ENCODE results near the gene DNAH7. TPM values are rescaled to one million over a fixed set of nuclear protein-coding genes. Genes with fewer than 3 reads are reported as not detected.

The DNAH7 gene
- total and polyA plus RNA-seq, 12 donors: 0.10 to 0.74 (median 0.23) TPM; not detected in 2

- H3K4me3 ChIP-seq: no peak overlapping the region
- 78 to 84% methylated on average over 7 of the region's 7 CpGs for WGBS, 2 donors
- ATAC-seq (no peak), DNase-seq (no peak)
- H3K27ac ChIP-seq: no peak overlapping the region
- H3K36me3 ChIP-seq: no peaks in the 10 kb centered on the region
- peaks cover 0 to 13% (median 2%) of the 10 kb centered on the region in 11 donors for H3K9me3 ChIP-seq
- intact Hi-C loops (cut with DNase I): no loop called here
- TF ChIP-seq, protein P1, sequence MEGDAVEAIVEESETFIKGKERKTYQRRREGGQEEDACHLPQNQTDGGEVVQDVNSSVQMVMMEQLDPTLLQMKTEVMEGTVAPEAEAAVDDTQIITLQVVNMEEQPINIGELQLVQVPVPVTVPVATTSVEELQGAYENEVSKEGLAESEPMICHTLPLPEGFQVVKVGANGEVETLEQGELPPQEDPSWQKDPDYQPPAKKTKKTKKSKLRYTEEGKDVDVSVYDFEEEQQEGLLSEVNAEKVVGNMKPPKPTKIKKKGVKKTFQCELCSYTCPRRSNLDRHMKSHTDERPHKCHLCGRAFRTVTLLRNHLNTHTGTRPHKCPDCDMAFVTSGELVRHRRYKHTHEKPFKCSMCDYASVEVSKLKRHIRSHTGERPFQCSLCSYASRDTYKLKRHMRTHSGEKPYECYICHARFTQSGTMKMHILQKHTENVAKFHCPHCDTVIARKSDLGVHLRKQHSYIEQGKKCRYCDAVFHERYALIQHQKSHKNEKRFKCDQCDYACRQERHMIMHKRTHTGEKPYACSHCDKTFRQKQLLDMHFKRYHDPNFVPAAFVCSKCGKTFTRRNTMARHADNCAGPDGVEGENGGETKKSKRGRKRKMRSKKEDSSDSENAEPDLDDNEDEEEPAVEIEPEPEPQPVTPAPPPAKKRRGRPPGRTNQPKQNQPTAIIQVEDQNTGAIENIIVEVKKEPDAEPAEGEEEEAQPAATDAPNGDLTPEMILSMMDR (IDR thresholded peaks at IDR 0.05): no peak
- H3K4me1 ChIP-seq: no peaks in the 10 kb centered on the region
- H3K27me3 ChIP-seq: no peaks in the 10 kb centered on the region
Measured at GRCh38 chr2:195756218-195756942, 312.3 kb downstream of the DNAH7 start.

DNA sequence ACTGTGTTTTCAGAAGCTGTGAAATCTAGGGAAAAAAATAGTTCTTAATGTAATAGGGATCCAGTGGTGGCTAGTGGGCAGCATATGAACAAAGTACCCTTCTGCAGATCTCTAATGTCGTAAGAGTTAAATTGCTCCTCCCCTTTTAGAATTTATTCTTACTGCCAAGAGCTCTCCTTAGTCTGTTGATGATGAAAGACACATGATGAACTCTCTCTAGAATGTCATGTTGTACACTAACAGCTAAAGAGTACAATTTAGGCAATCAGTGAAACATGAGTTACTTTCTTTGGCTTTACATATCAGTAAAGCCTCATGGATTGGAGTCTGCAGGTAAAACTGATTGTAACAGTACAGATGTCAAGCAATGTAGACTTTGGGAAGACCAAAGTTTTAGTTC lies 327.4 kb downstream of the DNAH7 start:
- Histone ChIP-seq H3K4me3 (no peak overlapping the region), H3K36me3 (peaks cover 0 to 25% (median 0%) of the 10 kb centered on the region in 9 donors), H3K27ac (no peak overlapping the region), H3K27me3 (no peaks in the 10 kb centered on the region), H3K4me1 (no peaks in the 10 kb centered on the region), H3K9me3 (peaks cover 0 to 13% (median 0%) of the 10 kb centered on the region in 11 donors)
- DNase-seq (no peak), ATAC-seq (no peak)
- 100% methylated on average over 1 of the region's 1 CpG for WGBS, 2 donors
- TF ChIP-seq, protein P1 (IDR thresholded peaks at IDR 0.05): no peak
- intact Hi-C loops (cut with DNase I): no loop called here

- Histone ChIP-seq H3K4me3 (no peak overlapping the region), H3K27ac (no peak overlapping the region), H3K36me3 (peaks cover 0 to 50% (median 0%) of the 10 kb centered on the region in 9 donors), H3K27me3 (no peaks in the 10 kb centered on the region), H3K9me3 (no peaks in the 10 kb centered on the region), H3K4me1 (no peaks in the 10 kb centered on the region)
- no peak for ATAC-seq
- no peak for DNase-seq
- 88 to 91% methylated on average over 5 of the region's 5 CpGs for WGBS, 2 donors
- TF ChIP-seq, protein P1 (IDR thresholded peaks at IDR 0.05): no peak
- intact Hi-C loops (cut with DNase I): no loop called here
Measured at GRCh38 chr2:195737511-195738325, 330.9 kb downstream of the DNAH7 start.

GRCh38 chr2:195735347-195735746 lies 333.3 kb downstream of the DNAH7 start:
- H3K4me3 ChIP-seq: no peak overlapping the region
- peaks cover 0 to 73% (median 15%) of the 10 kb centered on the region in 9 donors for H3K36me3 ChIP-seq
- ATAC-seq: no peak
- H3K9me3 ChIP-seq: no peaks in the 10 kb centered on the region
- DNase-seq: no peak
- no peaks in the 10 kb centered on the region for H3K4me1 ChIP-seq
- no peaks in the 10 kb centered on the region for H3K27me3 ChIP-seq
- TF ChIP-seq, protein P1 (IDR thresholded peaks at IDR 0.05): no peak
- WGBS, 2 donors: 96 to 98% methylated on average over 1 of the region's 1 CpG
- H3K27ac ChIP-seq: no peak overlapping the region
- intact Hi-C loops (cut with DNase I): no loop called here
